Vagina (tissue), 2 donors: Measurements from ENCODE around the gene SS18L1. TPM values are rescaled to one million over a fixed set of nuclear protein-coding genes. Genes with fewer than 3 reads are reported as not detected.

Source experiments
- DNase-seq, 2 donors: peaks; one replicate each; pipeline ENCODE4 v3.0.0-alpha.2; 2017; ENCODE audit errors: extremely low spot score in 2 of 2
- H3K27ac ChIP-seq: fragments of 200-600 bp; sonication (generic); one replicate; pipeline ENCODE4 v1.5.1; 2019
- H3K27me3 ChIP-seq: fragments of 200-600 bp; sonication (generic); one replicate; pipeline ENCODE4 v1.5.1; 2019
- H3K36me3 ChIP-seq, 2 donors: fragments of 200-600 bp; sonication (generic); one replicate each; pipeline ENCODE4 v1.5.1; 2017 to 2019
- H3K4me1 ChIP-seq: fragments of 200-600 bp; sonication (generic); one replicate; pipeline ENCODE4 v1.5.1; 2019
- H3K4me3 ChIP-seq, 2 donors: fragments of 200-600 bp; sonication (generic); 1 replicate in 1 of 2; 2 replicates in 1 of 2; pipeline ENCODE4 v1.5.1; 2016 to 2019
- H3K9me3 ChIP-seq: fragments of 200-600 bp; sonication (generic); one replicate; pipeline ENCODE4 v1.5.1; 2019
- CTCF ChIP-seq, 3 experiments: fragments of 450-650 bp in 2 of 3; fragments of 200-600 bp in 1 of 3; sonication (generic) in 1 of 3; IDR thresholded peaks; one replicate each; pipeline ENCODE4 v1.5.1; 2017 to 2019; ENCODE audit warnings: antibody characterized with exemption in 3 of 3, mild to moderate bottlenecking in 2 of 3, moderate library complexity in 2 of 3
- POLR2A ChIP-seq, 2 donors: fragments of 450-650 bp; IDR thresholded peaks; one replicate each; pipeline ENCODE4 v1.6.1; 2017; ENCODE audit warnings: antibody characterized with exemption in 2 of 2, mild to moderate bottlenecking in 2 of 2, moderate library complexity in 2 of 2
- POLR2AphosphoS5 ChIP-seq, 2 donors: sonication (generic); formaldehyde crosslinking; IDR thresholded peaks; one replicate each; pipeline ENCODE4 v1.9.0; 2017; ENCODE audit warnings: antibody characterized with exemption in 2 of 2, mild to moderate bottlenecking in 2 of 2, low read depth in 1 of 2; ENCODE audit not compliant: insufficient read depth in 1 of 2
- intact Hi-C: fragments of 100-400 bp; cut with DNase I; formaldehyde crosslinking; loops from one replicate; pipeline ENCODE4 v1.15.1; 2023
- total RNA-seq: library from RNA; depleted of rRNA; stranded (reverse); fragments of >200 nt; gene quantifications from one replicate; pipeline ENCODE4 v1.2.3, GENCODE V29; 2016

The SS18L1 gene
- total RNA-seq, 1 donor from 2014 or later: 25.3 TPM

DNA sequence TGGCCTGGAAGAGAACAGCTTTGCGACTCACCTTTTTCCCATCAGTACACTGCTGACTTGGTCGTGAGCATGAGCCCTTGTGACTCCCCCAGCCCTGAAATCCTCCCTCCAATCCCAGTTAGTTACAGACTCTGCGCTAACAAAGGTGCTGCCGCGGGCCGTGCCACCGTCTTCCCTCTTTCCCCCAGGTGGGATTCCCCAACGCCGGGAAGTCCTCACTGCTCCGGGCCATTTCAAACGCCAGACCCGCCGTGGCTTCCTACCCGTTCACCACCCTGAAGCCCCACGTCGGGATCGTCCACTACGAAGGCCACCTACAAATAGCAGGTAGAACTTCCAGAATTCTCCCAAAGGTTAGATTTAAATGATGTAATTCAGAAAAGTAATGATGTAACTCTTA is 55.4 kb downstream of the SS18L1 start:
- intact Hi-C loops: no loop called here
- TF ChIP-seq POLR2A (IDR thresholded peaks at IDR 0.05) (no peak), CTCF (IDR thresholded peaks at IDR 0.05) (no peak), POLR2AphosphoS5 (IDR thresholded peaks at IDR 0.05; ENCODE audit: insufficient read depth in 1 of 2, low read depth in 1 of 2) (no peak)
- Histone ChIP-seq H3K9me3 (no peaks in the 10 kb centered on the region), H3K4me1 (no peaks in the 10 kb centered on the region), H3K36me3 (peaks cover 0 to 56% of the 10 kb centered on the region in 2 donors), H3K4me3 (no peak overlapping the region), H3K27ac (no peak overlapping the region), H3K27me3 (no peaks in the 10 kb centered on the region)
- no peak for DNase-seq

DNA sequence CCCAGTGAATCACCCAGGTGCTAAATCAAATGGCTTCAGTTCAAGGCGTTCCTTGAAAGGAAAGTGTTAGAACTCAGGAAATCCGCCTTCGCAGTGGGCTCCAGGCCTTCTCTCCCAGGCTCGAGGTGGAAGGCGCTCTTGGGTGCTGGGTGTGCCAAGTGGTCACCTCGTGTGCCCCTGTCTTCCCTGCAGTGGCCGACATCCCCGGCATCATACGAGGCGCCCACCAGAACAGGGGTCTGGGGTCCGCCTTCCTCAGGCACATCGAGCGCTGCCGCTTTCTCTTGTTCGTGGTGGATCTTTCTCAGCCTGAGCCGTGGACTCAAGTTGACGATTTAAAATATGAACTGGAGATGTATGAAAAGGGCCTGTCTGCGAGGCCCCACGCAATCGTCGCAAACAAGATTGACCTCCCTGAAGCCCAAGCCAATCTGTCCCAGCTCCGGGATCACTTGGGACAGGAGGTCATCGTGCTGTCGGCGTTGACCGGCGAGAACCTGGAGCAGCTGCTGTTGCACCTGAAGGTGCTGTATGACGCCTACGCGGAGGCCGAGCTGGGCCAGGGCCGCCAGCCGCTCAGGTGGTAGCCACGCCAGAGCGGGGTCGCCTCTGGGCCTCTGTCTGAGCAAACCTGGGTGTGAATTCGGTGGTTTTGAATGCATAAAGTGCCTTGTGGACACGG is 57.1 kb downstream of the SS18L1 start:
- Histone ChIP-seq H3K4me1 (no peaks in the 10 kb centered on the region), H3K36me3 (peaks cover 0 to 56% of the 10 kb centered on the region in 2 donors), H3K9me3 (no peaks in the 10 kb centered on the region), H3K27ac (no peak overlapping the region), H3K27me3 (no peaks in the 10 kb centered on the region), H3K4me3 (no peak overlapping the region)
- TF ChIP-seq CTCF (IDR thresholded peaks at IDR 0.05) (no peak), POLR2AphosphoS5 (IDR thresholded peaks at IDR 0.05; ENCODE audit: insufficient read depth in 1 of 2, low read depth in 1 of 2) (no peak), POLR2A (IDR thresholded peaks at IDR 0.05) (no peak)
- DNase-seq: no peak
- intact Hi-C loops: no loop called here

DNA sequence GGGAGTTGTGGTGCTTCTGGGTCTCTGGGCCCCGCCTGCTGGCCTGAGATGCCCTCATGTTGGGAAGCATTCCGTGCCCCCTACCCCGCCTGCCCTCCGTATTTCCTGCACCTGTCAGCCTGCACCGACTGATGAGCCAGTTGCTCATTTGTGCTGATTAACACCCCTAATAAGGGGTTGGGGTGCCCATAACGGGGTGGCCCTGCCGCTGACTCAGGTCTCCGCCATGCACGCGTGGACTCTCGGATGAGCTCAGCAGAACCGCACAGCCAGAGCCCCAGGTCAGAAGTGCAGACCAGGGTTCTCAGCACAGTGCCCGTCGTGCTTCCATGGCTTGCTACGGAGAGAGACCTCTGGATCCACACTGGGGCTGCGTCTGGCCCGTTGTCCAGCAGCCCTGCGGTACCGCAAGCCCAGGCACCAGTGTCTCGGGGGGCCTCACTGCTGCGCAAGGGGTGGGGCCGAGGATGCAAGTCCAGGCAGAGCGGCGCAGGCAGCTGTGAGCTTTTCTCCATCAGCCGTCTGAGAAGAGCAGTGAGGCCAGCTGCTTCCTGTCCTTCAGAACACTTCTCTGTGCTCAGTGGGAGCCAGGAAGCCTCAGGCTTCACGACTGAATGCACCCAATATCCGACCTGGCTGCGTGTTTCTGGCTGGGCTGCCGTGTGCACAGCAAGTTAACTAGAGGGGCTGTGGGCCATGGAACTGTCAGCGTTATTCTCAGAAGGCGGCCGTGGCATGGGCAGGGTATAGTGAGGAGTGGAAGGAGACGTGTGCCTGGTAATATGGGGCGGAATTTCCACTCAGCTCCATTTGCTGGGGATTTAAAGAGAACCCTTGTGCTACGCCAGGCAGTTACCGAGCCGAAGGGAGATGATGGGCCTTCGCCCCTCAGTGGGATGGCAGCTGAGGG is 57.9 kb downstream of the SS18L1 start:
- intact Hi-C loops: no loop called here
- no peak overlapping the region for H3K27ac ChIP-seq
- TF ChIP-seq POLR2AphosphoS5 (IDR thresholded peaks at IDR 0.05; ENCODE audit: insufficient read depth in 1 of 2, low read depth in 1 of 2): no peak
- peaks cover 0 to 51% of the 10 kb centered on the region in 2 donors for H3K36me3 ChIP-seq
- H3K4me3 ChIP-seq: no peak overlapping the region
- no peaks in the 10 kb centered on the region for H3K4me1 ChIP-seq
- no peaks in the 10 kb centered on the region for H3K9me3 ChIP-seq
- no peak for DNase-seq
- no peaks in the 10 kb centered on the region for H3K27me3 ChIP-seq

DNA sequence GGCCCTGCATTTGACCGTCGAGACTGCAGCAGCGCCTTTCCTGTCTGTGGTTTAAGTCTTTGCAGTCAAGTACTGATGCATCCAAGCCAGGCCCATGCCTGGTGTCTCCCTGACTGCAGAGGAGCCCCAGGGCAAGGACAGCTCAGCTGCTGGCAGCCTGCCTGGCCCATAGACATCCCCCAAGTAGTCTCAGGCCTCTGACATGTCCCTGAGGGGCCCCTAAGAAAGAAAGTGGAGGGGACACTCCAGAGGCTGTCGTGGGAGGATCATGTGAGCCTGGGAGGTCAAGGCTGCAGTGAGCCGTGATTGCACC is 58.5 kb downstream of the SS18L1 start:
- Histone ChIP-seq H3K27me3 (no peaks in the 10 kb centered on the region), H3K9me3 (no peaks in the 10 kb centered on the region), H3K4me1 (no peaks in the 10 kb centered on the region), H3K27ac (no peak overlapping the region), H3K36me3 (peaks cover 0 to 50% of the 10 kb centered on the region in 2 donors), H3K4me3 (no peak overlapping the region)
- no peak for TF ChIP-seq CTCF (IDR thresholded peaks at IDR 0.05)
- TF ChIP-seq POLR2AphosphoS5 (IDR thresholded peaks at IDR 0.05; ENCODE audit: insufficient read depth in 1 of 2, low read depth in 1 of 2): no peak
- TF ChIP-seq POLR2A (IDR thresholded peaks at IDR 0.05): no peak
- intact Hi-C loops: no loop called here
- no peak for DNase-seq

DNA sequence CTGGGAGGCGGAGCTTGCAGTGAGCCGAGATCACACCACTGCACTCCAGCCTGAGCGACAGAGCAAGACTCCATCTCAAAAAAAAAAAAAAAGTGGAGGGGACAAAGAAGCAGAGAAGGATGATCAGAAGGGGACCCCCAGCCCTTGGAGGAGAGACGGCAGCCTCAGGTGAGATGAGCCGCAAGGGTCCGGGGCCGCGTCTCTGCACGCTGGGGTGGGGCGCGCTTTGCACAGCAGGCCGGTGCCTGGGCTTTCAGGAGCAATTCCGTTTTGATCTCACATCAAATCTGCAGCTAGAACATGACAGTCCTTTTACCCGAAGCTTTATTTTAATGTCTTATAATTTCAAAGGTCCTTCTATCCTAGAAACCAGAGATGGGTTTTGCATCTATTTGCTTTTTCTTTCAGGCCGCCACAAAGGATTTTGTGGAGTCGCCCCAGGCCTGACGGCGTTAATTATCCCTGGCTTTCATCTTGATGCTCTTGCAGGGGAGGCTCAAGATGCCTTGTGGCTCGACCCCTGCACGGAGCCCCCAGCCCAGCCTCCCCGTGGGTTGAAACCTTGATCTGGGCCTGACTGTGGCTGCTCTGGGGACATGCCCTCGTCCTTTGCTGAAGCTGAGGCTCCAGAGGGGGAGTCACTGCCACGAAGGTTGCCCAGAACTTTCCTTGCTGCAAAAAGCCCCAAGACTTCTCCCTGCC is 59.3 kb downstream of the SS18L1 start:
- TF ChIP-seq POLR2AphosphoS5 (IDR thresholded peaks at IDR 0.05; ENCODE audit: insufficient read depth in 1 of 2, low read depth in 1 of 2): no peak
- no peak for TF ChIP-seq POLR2A (IDR thresholded peaks at IDR 0.05)
- TF ChIP-seq CTCF (IDR thresholded peaks at IDR 0.05): no peak
- H3K36me3 ChIP-seq: peaks cover 0 to 48% of the 10 kb centered on the region in 2 donors

More for the DNA sequence above, 59.3 kb downstream of the SS18L1 start:
- Histone ChIP-seq H3K27ac (no peak overlapping the region), H3K9me3 (no peaks in the 10 kb centered on the region), H3K4me1 (no peaks in the 10 kb centered on the region), H3K27me3 (no peaks in the 10 kb centered on the region), H3K4me3 (no peak overlapping the region)
- DNase-seq: no peak
- intact Hi-C loops: no loop called here
